GM06990 (cell line): Measurements from ENCODE around the gene ACSBG1.

Source experiments
- DNase-seq: peaks from one replicate; pipeline ENCODE4 v3.0.0-alpha.2; 2011; ENCODE audit not compliant: insufficient read length; ENCODE audit errors: extremely low read depth
- H3K27me3 ChIP-seq: replicated peaks from 2 replicates; pipeline ENCODE4 v1.6.0; 2011; ENCODE audit warnings: low read length; ENCODE audit not compliant: control insufficient read depth, insufficient read depth
- H3K36me3 ChIP-seq: 2 replicates; pipeline ENCODE4 v1.5.1; 2011; ENCODE audit warnings: low read length; ENCODE audit not compliant: control insufficient read depth, insufficient read depth
- H3K4me3 ChIP-seq: replicated peaks from 2 replicates; pipeline ENCODE4 v1.5.1; 2011; ENCODE audit warnings: low read depth, mild to moderate bottlenecking, control low read depth, low read length
- TF ChIP-seq, protein P1 (sequence below): IDR thresholded peaks from 2 replicates; pipeline ENCODE4 v1.5.1; 2011; ENCODE audit warnings: low read length, control low read depth, mild to moderate bottlenecking, inconsistent platforms; ENCODE audit not compliant: insufficient read depth, poor library complexity, severe bottlenecking

The ACSBG1 gene

DNA sequence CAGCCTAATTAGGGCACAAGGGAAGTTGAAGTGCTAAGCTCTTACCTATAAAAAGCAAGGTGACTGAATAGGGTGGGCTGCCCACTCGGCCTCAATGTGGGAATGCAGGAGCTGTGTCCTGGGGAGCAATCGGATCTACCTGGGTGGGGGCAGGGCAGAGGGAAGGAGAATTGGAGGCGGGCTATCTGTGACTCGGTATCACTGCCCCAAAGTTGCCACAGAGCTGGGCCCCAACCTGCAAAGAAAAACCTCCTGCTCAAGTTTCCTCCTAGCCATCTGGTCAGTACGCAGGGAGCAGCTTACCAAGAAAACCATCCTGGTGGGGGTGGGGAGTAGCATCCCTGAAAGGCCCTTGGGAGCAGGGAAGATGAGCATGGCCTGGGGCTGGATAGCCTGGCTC lies 113.8 kb downstream of the ACSBG1 start:
- no peak overlapping the region for H3K4me3 ChIP-seq
- H3K36me3 ChIP-seq = no peaks in the 10 kb centered on the region
- no peak for DNase-seq
- TF ChIP-seq, protein P1, sequence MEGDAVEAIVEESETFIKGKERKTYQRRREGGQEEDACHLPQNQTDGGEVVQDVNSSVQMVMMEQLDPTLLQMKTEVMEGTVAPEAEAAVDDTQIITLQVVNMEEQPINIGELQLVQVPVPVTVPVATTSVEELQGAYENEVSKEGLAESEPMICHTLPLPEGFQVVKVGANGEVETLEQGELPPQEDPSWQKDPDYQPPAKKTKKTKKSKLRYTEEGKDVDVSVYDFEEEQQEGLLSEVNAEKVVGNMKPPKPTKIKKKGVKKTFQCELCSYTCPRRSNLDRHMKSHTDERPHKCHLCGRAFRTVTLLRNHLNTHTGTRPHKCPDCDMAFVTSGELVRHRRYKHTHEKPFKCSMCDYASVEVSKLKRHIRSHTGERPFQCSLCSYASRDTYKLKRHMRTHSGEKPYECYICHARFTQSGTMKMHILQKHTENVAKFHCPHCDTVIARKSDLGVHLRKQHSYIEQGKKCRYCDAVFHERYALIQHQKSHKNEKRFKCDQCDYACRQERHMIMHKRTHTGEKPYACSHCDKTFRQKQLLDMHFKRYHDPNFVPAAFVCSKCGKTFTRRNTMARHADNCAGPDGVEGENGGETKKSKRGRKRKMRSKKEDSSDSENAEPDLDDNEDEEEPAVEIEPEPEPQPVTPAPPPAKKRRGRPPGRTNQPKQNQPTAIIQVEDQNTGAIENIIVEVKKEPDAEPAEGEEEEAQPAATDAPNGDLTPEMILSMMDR = no peak
- H3K27me3 ChIP-seq = no peaks in the 10 kb centered on the region
